Measurements from ENCODE around the gene ZCWPW1. TPM values are rescaled to one million over a fixed set of nuclear protein-coding genes. Genes with fewer than 3 reads are reported as not detected.
"Not testable (repeated sequence)": the region's sequence is repeated elsewhere in the genome, so short reads cannot be mapped to it uniquely, and the experiment has no call there.

Gene ZCWPW1
- total RNA-seq, 2 experiments from 2014 or later: 2.7 to 3.0 TPM

- no peaks in the 10 kb centered on the region for H3K36me3 Mint-ChIP-seq (ENCODE audit: low read depth)
- H3K9me3 Mint-ChIP-seq: no peaks in the 10 kb centered on the region
- POLR2A ChIA-PET: no interaction called here
- H3K4me1 Mint-ChIP-seq: peaks cover 3% of the 10 kb centered on the region
- H3K4me3 Mint-ChIP-seq: no peak overlapping the region
- CTCF ChIA-PET: no interaction called here
- no peak for DNase-seq
- peaks cover 30% of the 10 kb centered on the region for H3K27me3 Mint-ChIP-seq
- H3K27ac Mint-ChIP-seq: no peak overlapping the region
Observed at GRCh38 chr7:100386940-100387339, 41.6 kb downstream of the ZCWPW1 start.

- ChIA-PET CTCF (interaction anchor here (1.0 kb wide), 1 partner anchor 40 kb away, joined by 3 read pairs; no protein-coding TSS in a partner anchor), POLR2A (no interaction called here)
- DNase-seq: no peak
- no peak overlapping the region for H3K4me3 Mint-ChIP-seq
- H3K27me3 Mint-ChIP-seq: peaks cover 20% of the 10 kb centered on the region
- no peaks in the 10 kb centered on the region for H3K9me3 Mint-ChIP-seq
- H3K27ac Mint-ChIP-seq: no peak overlapping the region
- H3K36me3 Mint-ChIP-seq (ENCODE audit: low read depth): no peaks in the 10 kb centered on the region
- peaks cover 3% of the 10 kb centered on the region for H3K4me1 Mint-ChIP-seq
Observed at GRCh38 chr7:100384628-100385294, 43.7 kb downstream of the ZCWPW1 start.

DNA sequence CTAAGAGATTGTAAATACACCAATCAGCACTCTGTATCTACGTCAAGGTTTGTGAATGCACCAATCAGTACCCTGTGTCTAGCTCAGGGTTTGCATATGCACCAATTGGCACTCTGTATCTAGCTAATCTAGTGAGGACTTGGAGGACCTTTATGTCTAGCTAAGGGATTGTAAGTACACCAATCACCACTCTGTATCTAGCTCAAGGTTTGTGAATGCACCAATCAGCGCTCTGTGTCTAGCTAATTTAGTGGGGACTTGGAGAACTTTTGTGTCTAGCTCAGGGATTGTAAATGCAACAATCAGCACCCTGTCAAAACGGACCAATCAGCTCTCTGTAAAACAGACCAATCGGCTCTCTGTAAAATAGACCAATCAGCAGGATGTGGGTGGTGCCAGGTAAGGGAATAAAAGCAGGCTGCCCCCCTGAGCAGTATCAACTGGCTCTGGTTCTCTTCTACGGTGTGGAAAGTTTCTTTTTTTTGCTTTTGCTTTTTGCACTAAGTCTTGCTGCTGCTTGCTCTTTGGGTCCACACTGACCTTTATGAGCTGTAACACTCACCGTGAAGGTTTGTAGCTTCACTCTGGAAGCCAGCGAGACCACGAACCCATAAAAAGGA, 46.2 kb downstream of the ZCWPW1 start:
- H3K27ac Mint-ChIP-seq, H3K9me3 Mint-ChIP-seq: not testable (repeated sequence)
- POLR2A ChIA-PET: interaction anchor here (0.8 kb wide), 1 partner anchor 17 kb away, joined by 3 read pairs; no protein-coding TSS in a partner anchor

GRCh38 chr7:100381531-100382233, 46.8 kb downstream of the ZCWPW1 start:
- not testable (repeated sequence) for H3K36me3 Mint-ChIP-seq (ENCODE audit: low read depth); H3K4me3 Mint-ChIP-seq; H3K27ac Mint-ChIP-seq; H3K9me3 Mint-ChIP-seq; DNase-seq; H3K4me1 Mint-ChIP-seq
- ChIA-PET CTCF (interaction anchor here (0.6 to 1.4 kb wide), 3 partner anchors 14 to 208 kb away, joined by 3 to 4 read pairs (median 4); no protein-coding TSS in a partner anchor), POLR2A (interaction anchor here (0.8 kb wide), 1 partner anchor 16 kb away, joined by 3 read pairs; no protein-coding TSS in a partner anchor)
- peaks cover 15% of the 10 kb centered on the region for H3K27me3 Mint-ChIP-seq

More for the DNA sequence above, 46.2 kb downstream of the ZCWPW1 start:
- H3K27me3 Mint-ChIP-seq: peaks cover 15% of the 10 kb centered on the region
- H3K4me1 Mint-ChIP-seq; H3K4me3 Mint-ChIP-seq; DNase-seq; H3K36me3 Mint-ChIP-seq (ENCODE audit: low read depth); CTCF ChIA-PET: not testable (repeated sequence)

DNA sequence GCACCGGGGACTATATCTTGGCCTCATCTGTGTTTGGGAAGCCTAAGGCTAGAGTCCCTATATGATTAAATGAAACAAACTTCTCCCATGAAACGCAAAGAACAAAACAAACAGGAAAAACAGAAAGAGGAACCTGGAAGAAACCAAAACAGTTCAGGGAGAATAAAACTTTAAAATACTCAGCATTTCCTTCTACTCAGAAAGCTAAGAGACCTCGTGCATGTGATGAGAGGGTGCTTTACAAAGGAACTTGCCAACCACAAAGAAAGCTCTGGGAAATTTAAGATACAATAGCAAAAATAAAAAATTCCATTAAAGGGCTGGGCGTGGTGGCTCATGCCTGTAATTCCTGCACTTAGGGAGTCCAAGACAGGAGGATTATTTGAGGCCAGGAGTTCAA, 48.3 kb downstream of the ZCWPW1 start:
- Mint-ChIP-seq H3K4me3 (no peak overlapping the region), H3K9me3 (no peaks in the 10 kb centered on the region), H3K36me3 (ENCODE audit: low read depth) (no peaks in the 10 kb centered on the region), H3K4me1 (peaks cover 3% of the 10 kb centered on the region), H3K27me3 (peaks cover 15% of the 10 kb centered on the region), H3K27ac (no peak overlapping the region)
- no peak for DNase-seq
- POLR2A ChIA-PET: no interaction called here
- CTCF ChIA-PET: interaction anchor here (0.7 to 1.4 kb wide), 3 partner anchors 12 to 108 kb away, joined by 3 to 4 read pairs (median 3); no protein-coding TSS in a partner anchor

- peaks cover 9% of the 10 kb centered on the region for H3K4me1 Mint-ChIP-seq
- H3K4me3 Mint-ChIP-seq: no peak overlapping the region
- peaks cover 5% of the 10 kb centered on the region for H3K27me3 Mint-ChIP-seq
- H3K9me3 Mint-ChIP-seq: no peaks in the 10 kb centered on the region
- no peaks in the 10 kb centered on the region for H3K36me3 Mint-ChIP-seq (ENCODE audit: low read depth)
- ChIA-PET CTCF (no interaction called here), POLR2A (no interaction called here)
- DNase-seq: no peak
- H3K27ac Mint-ChIP-seq: no peak overlapping the region
Observed at GRCh38 chr7:100378114-100378755, 50.3 kb downstream of the ZCWPW1 start.

GRCh38 chr7:100376066-100376465, 52.4 kb downstream of the ZCWPW1 start:
- CTCF ChIA-PET: interaction anchor here (3.8 kb wide), 1 partner anchor 32 kb away, joined by 14 read pairs; no protein-coding TSS in a partner anchor

GRCh38 chr7:100374601-100375000, 53.9 kb downstream of the ZCWPW1 start:
- H3K4me1 Mint-ChIP-seq: peaks cover 20% of the 10 kb centered on the region
- CTCF ChIA-PET: interaction anchor here (3.8 kb wide), 1 partner anchor 33 kb away, joined by 14 read pairs; no protein-coding TSS in a partner anchor
- POLR2A ChIA-PET: interaction anchor here (0.6 kb wide), 1 partner anchor 190 kb away, joined by 3 read pairs; no protein-coding TSS in a partner anchor
- H3K27me3 Mint-ChIP-seq: no peaks in the 10 kb centered on the region
- H3K36me3 Mint-ChIP-seq (ENCODE audit: low read depth): no peaks in the 10 kb centered on the region
- DNase-seq: no peak
- no peak overlapping the region for H3K27ac Mint-ChIP-seq
- no peaks in the 10 kb centered on the region for H3K9me3 Mint-ChIP-seq
- H3K4me3 Mint-ChIP-seq: no peak overlapping the region

More at GRCh38 chr7:100376066-100376465, 52.4 kb downstream of the ZCWPW1 start:
- H3K9me3 Mint-ChIP-seq: no peaks in the 10 kb centered on the region
- DNase-seq: no peak
- H3K27me3 Mint-ChIP-seq: no peaks in the 10 kb centered on the region
- peaks cover 20% of the 10 kb centered on the region for H3K4me1 Mint-ChIP-seq
- H3K4me3 Mint-ChIP-seq: no peak overlapping the region
- POLR2A ChIA-PET: interaction anchor here (0.6 to 1.1 kb wide), 3 partner anchors 11 to 54 kb away, joined by 3 read pairs; partner anchors contain the start of gene ZCWPW1
- H3K36me3 Mint-ChIP-seq (ENCODE audit: low read depth): no peaks in the 10 kb centered on the region
- no peak overlapping the region for H3K27ac Mint-ChIP-seq

GRCh38 chr7:100373870-100374598, 54.5 kb downstream of the ZCWPW1 start:
- DNase-seq; H3K27me3 Mint-ChIP-seq; POLR2A ChIA-PET; H3K9me3 Mint-ChIP-seq; H3K36me3 Mint-ChIP-seq (ENCODE audit: low read depth); H3K4me3 Mint-ChIP-seq; H3K27ac Mint-ChIP-seq: not testable (repeated sequence)
- CTCF ChIA-PET: interaction anchor here (3.8 kb wide), 1 partner anchor 34 kb away, joined by 14 read pairs; no protein-coding TSS in a partner anchor
- H3K4me1 Mint-ChIP-seq: peaks cover 20% of the 10 kb centered on the region

DNA sequence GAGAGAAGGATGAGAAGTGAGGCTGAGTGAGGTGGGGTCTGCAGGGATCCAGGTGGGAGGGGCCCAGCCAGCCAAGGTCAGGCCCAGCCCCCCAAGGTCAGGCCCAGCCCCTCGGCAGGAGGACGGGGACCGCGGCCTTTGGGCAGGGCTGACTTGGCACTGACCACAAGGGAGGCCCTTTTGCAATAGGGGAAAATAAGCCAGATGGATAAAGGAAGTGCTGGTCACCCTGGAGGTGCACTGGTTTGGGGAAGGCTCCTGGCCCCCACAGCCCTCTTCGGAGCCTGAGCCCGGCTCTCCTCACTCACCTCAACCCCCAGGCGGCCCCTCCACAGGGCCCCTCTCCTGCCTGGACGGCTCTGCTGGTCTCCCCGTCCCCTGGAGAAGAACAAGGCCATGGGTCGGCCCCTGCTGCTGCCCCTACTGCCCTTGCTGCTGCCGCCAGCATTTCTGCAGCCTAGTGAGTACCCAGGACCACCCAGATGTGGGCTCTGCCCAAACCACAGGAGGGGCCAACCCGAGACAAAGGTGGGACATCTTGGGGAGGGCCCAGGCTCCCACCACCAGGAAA, 55.2 kb downstream of the ZCWPW1 start, which contains the start of gene PILRA:
Gene PILRA (plus strand): TSS at position 227 of the 571 bp plus-strand sequence. CDS start 170 bp downstream, at position 397.
- POLR2A ChIA-PET: no interaction called here
- CTCF ChIA-PET: no interaction called here

DNA sequence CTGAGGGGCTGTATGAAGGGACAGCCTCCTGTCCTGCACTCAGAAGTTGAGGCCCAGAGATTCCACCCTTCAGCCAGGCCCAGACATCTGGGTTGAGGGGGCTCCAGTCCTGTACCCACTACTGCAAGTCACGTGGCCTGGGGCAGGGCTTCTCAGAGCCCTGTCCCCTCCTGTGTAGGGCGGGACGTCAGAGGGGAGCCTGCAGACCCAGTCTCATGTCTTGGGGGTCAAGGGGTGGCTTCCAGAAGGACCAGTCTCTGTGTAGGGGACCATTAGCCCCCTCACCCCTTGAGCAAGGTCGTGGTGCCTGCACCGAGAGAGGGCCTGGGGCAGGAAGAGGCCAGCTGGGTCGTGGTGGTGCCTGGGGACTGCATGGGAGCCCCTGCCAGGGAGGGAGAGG, 55.8 kb downstream of the ZCWPW1 start:
- POLR2A ChIA-PET: no interaction called here
- Mint-ChIP-seq H3K4me1 (peaks cover 21% of the 10 kb centered on the region), H3K27ac (no peak overlapping the region), H3K4me3 (no peak overlapping the region), H3K36me3 (ENCODE audit: low read depth) (peaks cover under 1% of the 10 kb centered on the region), H3K27me3 (no peaks in the 10 kb centered on the region), H3K9me3 (no peaks in the 10 kb centered on the region)
- CTCF ChIA-PET: no interaction called here
- no peak for DNase-seq

More for the DNA sequence above, 55.2 kb downstream of the ZCWPW1 start, which contains the start of gene PILRA:
- Mint-ChIP-seq H3K27ac (peak within 1 kb of the TSS; percentile 56), H3K4me1 (peaks cover 21% of the 10 kb centered on the region), H3K36me3 (ENCODE audit: low read depth) (no peaks in the 10 kb centered on the region), H3K27me3 (no peaks in the 10 kb centered on the region), H3K9me3 (no peaks in the 10 kb centered on the region), H3K4me3 (no peak within 1 kb of the TSS)
- no peak for DNase-seq

DNA sequence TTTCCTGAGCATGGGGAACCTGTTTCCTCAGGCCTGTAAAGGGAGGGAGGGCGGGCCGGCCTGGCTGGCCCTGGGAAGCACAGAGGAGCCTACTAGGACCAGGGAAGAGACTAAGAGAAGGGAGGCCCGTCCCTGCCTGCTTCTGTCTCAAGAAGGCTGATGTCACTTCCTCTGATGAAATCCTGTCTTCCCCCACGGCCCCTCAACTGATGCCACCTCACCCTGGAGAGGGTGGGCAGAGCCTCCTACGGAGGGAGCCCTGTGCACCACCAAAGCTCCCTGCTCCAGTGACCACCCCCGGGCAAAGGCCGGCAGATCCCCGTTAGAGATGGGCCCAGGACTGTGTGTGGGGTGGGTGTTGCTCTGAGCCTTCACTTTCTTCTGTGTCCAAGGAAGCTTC, 56.2 kb downstream of the ZCWPW1 start:
- no peaks in the 10 kb centered on the region for H3K27me3 Mint-ChIP-seq
- peak overlapping the region; percentile 56 for H3K27ac Mint-ChIP-seq
- CTCF ChIA-PET: no interaction called here
- peaks cover 22% of the 10 kb centered on the region for H3K4me1 Mint-ChIP-seq
- DNase-seq: no peak
- no peak overlapping the region for H3K4me3 Mint-ChIP-seq
- POLR2A ChIA-PET: interaction anchor here (0.9 kb wide), 1 partner anchor 58 kb away, joined by 3 read pairs; the partner anchor contains the start of gene MEPCE
- H3K9me3 Mint-ChIP-seq: no peaks in the 10 kb centered on the region
- H3K36me3 Mint-ChIP-seq (ENCODE audit: low read depth): peaks cover 3% of the 10 kb centered on the region
